Lower lobe of right lung (tissue), 2 donors: ENCODE data around the gene NRTN. TPM values are rescaled to one million over a fixed set of nuclear protein-coding genes. Genes with fewer than 3 reads are reported as not detected.

Experiments used
- ATAC-seq, 2 donors: fragments of 200-7000 bp; cut with Tn5 transposase; one replicate each; pipeline ENCODE4 v1.9.1; 2020 to 2022; ENCODE audit warnings: mild to moderate bottlenecking in 2 of 2, moderate library complexity in 2 of 2
- DNase-seq: peaks from one replicate; pipeline ENCODE4 v3.0.0-alpha.2; 2020
- H3K27ac ChIP-seq: fragments of 200-600 bp; one replicate; pipeline ENCODE4 v1.8.0; 2022
- H3K27me3 ChIP-seq: fragments of 200-600 bp; one replicate; pipeline ENCODE4 v1.8.0; 2022; ENCODE audit warnings: low read depth
- H3K36me3 ChIP-seq: fragments of 200-600 bp; one replicate; pipeline ENCODE4 v1.8.0; 2022; ENCODE audit warnings: mild to moderate bottlenecking
- H3K4me1 ChIP-seq: fragments of 200-600 bp; one replicate; pipeline ENCODE4 v1.8.0; 2022
- H3K4me3 ChIP-seq: fragments of 200-600 bp; one replicate; pipeline ENCODE4 v1.8.0; 2022; ENCODE audit warnings: mild to moderate bottlenecking
- H3K9me3 ChIP-seq: fragments of 200-600 bp; one replicate; pipeline ENCODE4 v1.8.0; 2022
- CTCF ChIP-seq: fragments of 200-600 bp; IDR thresholded peaks from one replicate; pipeline ENCODE4 v1.8.0; 2022; ENCODE audit warnings: antibody characterized with exemption, mild to moderate bottlenecking
- intact Hi-C: fragments of 100-400 bp; cut with DNase I; formaldehyde crosslinking; loops from one replicate; pipeline ENCODE4 v1.11.0; 2022
- total RNA-seq: library from RNA; stranded (reverse); fragmentation: NEBNext Ultra II Directional; extraction: Animal tissue kit (Norgen Biotek cat#: 25700); gene quantifications from one replicate; pipeline ENCODE4 v1.2.1, GENCODE V29; 2021
- donor health status: DM: no; HTN: yes; CAD: no; lungs with severe emphysema.

Gene NRTN
- total RNA-seq, 1 donor from 2014 or later = 2.7 TPM

DNA sequence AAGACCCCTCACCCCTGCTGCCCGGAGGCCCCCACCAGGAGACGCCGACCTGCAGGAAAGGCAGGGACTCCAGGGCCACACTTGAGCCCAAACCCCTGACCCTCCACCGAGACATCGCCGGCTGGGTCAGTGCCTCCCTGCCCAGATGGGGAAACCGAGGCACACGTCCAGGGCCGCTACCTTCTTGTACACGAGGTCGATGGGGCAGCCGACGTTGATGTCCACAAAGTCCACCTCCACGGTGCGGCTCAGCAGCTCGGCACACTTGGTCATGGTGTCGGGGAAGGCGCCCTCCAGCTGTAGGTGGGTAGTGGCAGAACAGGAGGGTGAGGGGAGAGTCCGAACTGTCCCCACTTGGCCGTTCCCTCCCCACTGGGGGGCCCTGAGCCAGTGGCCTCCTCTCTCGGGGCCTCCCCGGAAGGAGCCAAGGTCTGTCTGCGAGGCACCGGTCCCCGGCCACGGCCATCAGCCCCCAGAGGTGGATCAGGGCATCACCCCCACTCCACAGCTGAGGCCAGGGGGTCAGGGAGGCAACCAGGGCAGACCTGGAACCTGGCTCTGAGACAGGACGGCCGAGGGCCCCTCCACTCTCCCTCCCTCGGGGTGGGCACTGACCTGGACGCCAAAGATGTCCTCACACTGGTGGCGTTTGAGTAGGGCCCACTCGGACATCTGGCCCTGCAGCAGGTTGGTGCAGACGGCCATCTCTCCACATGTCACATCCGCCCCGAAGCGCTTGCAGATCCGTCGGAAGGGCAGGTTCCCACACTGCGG is 17.3 kb upstream of the NRTN start:
- Histone ChIP-seq H3K4me1 (peaks cover 9% of the 10 kb centered on the region), H3K9me3 (no peaks in the 10 kb centered on the region), H3K4me3 (no peak overlapping the region), H3K36me3 (peaks cover 66% of the 10 kb centered on the region), H3K27ac (no peak overlapping the region), H3K27me3 (no peaks in the 10 kb centered on the region)
- no peak for ATAC-seq
- no peak for DNase-seq
- no peak for TF ChIP-seq CTCF
- intact Hi-C loops = no loop called here

DNA sequence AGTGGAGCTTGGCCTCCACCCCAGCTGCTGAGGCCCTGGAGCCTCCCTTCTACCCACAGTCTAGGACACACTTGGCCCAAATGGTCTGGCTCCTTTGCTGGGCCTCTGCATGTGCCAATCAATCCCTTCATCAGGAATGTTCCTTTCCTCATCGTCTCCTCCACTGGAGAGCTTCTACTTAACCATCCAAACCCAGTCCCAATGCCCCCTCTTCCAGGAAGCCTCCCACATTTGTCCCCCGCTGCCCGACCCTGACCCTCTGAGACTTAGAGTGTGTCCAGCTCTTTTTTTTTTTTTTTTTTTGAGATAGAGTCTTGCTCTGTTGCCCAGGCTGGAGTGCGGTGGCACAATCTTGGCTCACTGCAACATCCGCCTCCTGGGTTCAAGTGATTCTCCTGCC is 16.4 kb upstream of the NRTN start:
- DNase-seq (no peak), ATAC-seq (no peak)
- Histone ChIP-seq H3K27me3 (no peaks in the 10 kb centered on the region), H3K9me3 (no peaks in the 10 kb centered on the region), H3K4me3 (no peak overlapping the region), H3K36me3 (peaks cover 66% of the 10 kb centered on the region), H3K4me1 (peaks cover 9% of the 10 kb centered on the region), H3K27ac (no peak overlapping the region)
- intact Hi-C loops = no loop called here
- TF ChIP-seq CTCF = no peak

DNA sequence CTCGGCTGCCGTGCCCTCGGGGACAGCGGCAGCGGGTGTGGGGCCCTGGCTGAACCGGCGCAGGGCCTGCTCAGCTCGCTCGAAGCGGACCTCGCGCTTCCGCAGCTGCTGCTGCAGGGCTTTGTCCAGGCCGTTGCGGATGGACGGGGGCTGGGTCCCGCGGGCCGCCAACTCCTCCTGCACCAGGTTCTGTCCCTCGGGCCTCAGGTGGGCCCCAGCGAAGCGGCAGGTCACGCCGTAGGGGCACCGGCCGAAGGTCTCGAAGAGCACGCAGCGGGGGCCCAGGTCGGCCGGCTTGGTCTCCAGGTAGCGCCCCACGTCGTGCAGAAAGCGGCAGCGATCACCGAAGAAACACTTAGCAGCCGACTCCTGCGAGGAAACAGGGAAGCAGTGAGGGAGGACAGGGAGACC is 15.5 kb upstream of the NRTN start:
- no peak for ATAC-seq
- no peak for TF ChIP-seq CTCF
- Histone ChIP-seq H3K4me1 (peaks cover 9% of the 10 kb centered on the region), H3K9me3 (no peaks in the 10 kb centered on the region), H3K27ac (no peak overlapping the region), H3K27me3 (no peaks in the 10 kb centered on the region), H3K36me3 (peaks cover 59% of the 10 kb centered on the region), H3K4me3 (no peak overlapping the region)
- DNase-seq = no peak
- intact Hi-C loops = no loop called here

DNA sequence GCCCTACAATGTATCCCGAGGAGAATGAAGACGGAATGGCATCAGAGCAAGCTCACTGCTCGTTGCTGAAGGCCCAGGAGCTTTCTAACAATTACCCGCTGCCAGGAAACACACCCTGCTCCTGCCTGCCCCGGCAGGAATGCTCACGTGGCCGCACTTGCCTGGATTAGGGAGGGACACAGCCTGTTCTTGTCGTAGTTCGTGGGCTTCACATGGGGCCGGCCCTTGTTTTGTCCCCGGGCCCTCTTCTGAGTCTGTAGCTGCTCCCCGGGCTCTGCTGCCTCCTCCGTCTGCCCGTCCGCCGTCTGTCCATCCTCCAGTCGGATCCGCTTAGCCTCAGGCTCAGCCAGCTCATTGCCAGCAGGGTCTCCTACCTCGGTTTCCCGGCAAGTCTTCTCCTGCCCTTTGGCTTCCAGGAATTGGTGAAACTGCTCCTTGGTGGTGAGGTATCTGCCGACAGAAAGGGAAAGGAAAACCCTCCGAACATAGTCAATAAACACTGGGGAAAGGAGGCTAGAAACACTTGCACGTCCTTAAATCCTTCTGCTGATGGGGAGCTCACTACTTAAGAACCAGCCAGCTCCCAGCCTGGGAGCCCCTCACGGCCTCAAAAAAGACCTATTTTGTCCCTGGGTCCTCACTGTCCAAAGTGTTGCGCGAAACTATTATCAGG is 14.8 kb upstream of the NRTN start:
- no peak for DNase-seq
- peak overlapping the region; percentile 91 for H3K4me3 ChIP-seq

More for the DNA sequence above, 14.8 kb upstream of the NRTN start:
- Histone ChIP-seq H3K4me1 (peaks cover 9% of the 10 kb centered on the region), H3K27me3 (no peaks in the 10 kb centered on the region), H3K27ac (peak overlapping the region; percentile 99), H3K9me3 (no peaks in the 10 kb centered on the region), H3K36me3 (peaks cover 52% of the 10 kb centered on the region)
- TF ChIP-seq CTCF = no peak
- intact Hi-C loops = no loop called here
- no peak for ATAC-seq
